K562 (cell line): Measurements from ENCODE around the gene ACTN4. TPM values are rescaled to one million over a fixed set of nuclear protein-coding genes. Genes with fewer than 3 reads are reported as not detected.

Experiments
- ATAC-seq: fragments of 200-7000 bp; cut with Tn5 transposase; 3 replicates; pipeline ENCODE4 v1.9.1; 2020; ENCODE audit warnings: moderate library complexity
- BruUV-seq: library from RNA; stranded (reverse); fragments of 400-500 nt; replicated peaks from 2 replicates; lab custom pipeline; 2021; lab: Mats Ljungman, UMichigan
- CTCF ChIA-PET: fragments of 300-600 bp; formaldehyde crosslinking; extraction: SDS; loops from one replicate; lab custom pipeline; 2021; ENCODE audit warnings: low intra/inter-chr PET ratio; lab: Yijun Ruan, JAX
- POLR2A ChIA-PET: fragments of 300-600, 350-650 bp; sonication (Branson Sonifier 250); formaldehyde crosslinking; extraction: SDS; loops from one replicate; lab custom pipeline; 2021; ENCODE audit warnings: antibody characterized with exemption, inconsistent platforms; lab: Yijun Ruan, JAX
- DNase-seq, 4 experiments: peaks; one replicate each; pipeline versions ENCODE4 v3.0.0 to v3.0.0-alpha.2; 2011 to 2018; ENCODE audit warnings: low spot score in 3 of 4, mixed read lengths in 3 of 4; ENCODE audit errors: extremely low read depth in 1 of 4
- FAIRE-seq: peaks from 2 replicates; lab custom pipeline; 2011; peaks lifted over from hg19 to GRCh38; lab: Jason Lieb, UNC
- H2AFZ ChIP-seq: 2 replicates; pipeline ENCODE4 v1.6.0; 2011; ENCODE audit warnings: low read depth, low read length, control low read depth, inconsistent platforms
- H3K27ac ChIP-seq: fragments of 200-600 bp; 3 replicates; pipeline ENCODE4 v1.8.0; 2011; ENCODE audit warnings: low read depth, mild to moderate bottlenecking, control low read depth, inconsistent platforms, low read length, moderate library complexity, mixed read lengths; ENCODE audit errors: extremely low read depth
- H3K27me3 ChIP-seq, 2 experiments: fragments of 300-600 bp in 1 of 2; 2 replicates in 1 of 2; 3 replicates in 1 of 2; pipeline versions ENCODE4 v1.6.0 to v1.8.0; 2011; ENCODE audit warnings: inconsistent platforms in 2 of 2, low read length in 2 of 2, mild to moderate bottlenecking in 1 of 2, mixed read lengths in 1 of 2, moderate library complexity in 1 of 2; ENCODE audit not compliant: control insufficient read depth in 2 of 2, insufficient read depth in 2 of 2
- H3K36me3 ChIP-seq: fragments of 300-600 bp; 3 replicates; pipeline ENCODE4 v1.8.0; 2011; ENCODE audit warnings: mild to moderate bottlenecking, low read length, inconsistent platforms; ENCODE audit not compliant: control insufficient read depth, insufficient read depth
- H3K4me1 ChIP-seq, 2 experiments: fragments of 200-600 bp in 1 of 2; replicated peaks in 1 of 2; 2 replicates in 1 of 2; 3 replicates in 1 of 2; pipeline versions ENCODE4 v1.5.1 to v1.8.0; 2011; ENCODE audit warnings: inconsistent platforms in 2 of 2, low read length in 2 of 2, mild to moderate bottlenecking in 1 of 2, mixed read lengths in 1 of 2, moderate library complexity in 1 of 2; ENCODE audit not compliant: control insufficient read depth in 2 of 2, insufficient read depth in 2 of 2
- H3K4me2 ChIP-seq: 2 replicates; pipeline ENCODE4 v1.6.1; 2011; ENCODE audit warnings: low read length, control low read depth, inconsistent platforms, mixed read lengths; ENCODE audit not compliant: insufficient read depth
- H3K4me3 ChIP-seq: fragments of 200-600 bp; sonication (generic), shearing (Covaris generic); 2 replicates; pipeline ENCODE4 v1.5.1; 2016; ENCODE audit warnings: control low read depth, inconsistent platforms
- H3K79me2 ChIP-seq: fragments of 200-600 bp; 3 replicates; pipeline ENCODE4 v1.8.0; 2011; ENCODE audit warnings: low read length, inconsistent platforms; ENCODE audit not compliant: control insufficient read depth, insufficient read depth
- H3K9ac ChIP-seq, 2 experiments: 2 replicates each; pipeline versions ENCODE4 v1.6.0 to v1.6.1; 2011; ENCODE audit warnings: low read depth in 2 of 2, low read length in 2 of 2, control low read depth in 1 of 2, inconsistent platforms in 1 of 2, mild to moderate bottlenecking in 1 of 2, mixed read lengths in 1 of 2; ENCODE audit not compliant: insufficient read depth in 1 of 2
- H3K9me1 ChIP-seq: one replicate; pipeline ENCODE4 v1.6.0; 2011; ENCODE audit warnings: inconsistent platforms, mild to moderate bottlenecking, low read length, moderate library complexity; ENCODE audit not compliant: control insufficient read depth, insufficient read depth
- H3K9me3 ChIP-seq: replicated peaks from 2 replicates; pipeline ENCODE4 v1.5.1; 2011; ENCODE audit warnings: low read depth, low read length, inconsistent platforms; ENCODE audit not compliant: control insufficient read depth, insufficient read depth
- H4K20me1 ChIP-seq: replicated peaks from 2 replicates; pipeline ENCODE4 v1.6.1; 2011; ENCODE audit warnings: low read length, inconsistent platforms, mixed read lengths; ENCODE audit not compliant: control insufficient read depth, insufficient read depth
- ELF1 ChIP-seq: fragments of 200-800 bp; sonication (Bioruptor generic); IDR thresholded peaks from 2 replicates; pipeline ENCODE4 v1.6.1; 2016; ENCODE audit warnings: missing genetic modification characterization, missing compliant biosample characterization
- FUS ChIP-seq: fragments of 200-400 bp; formaldehyde crosslinking; optimal IDR thresholded peaks from 2 replicates; pipeline ENCODE3; 2017; ENCODE audit warnings: low read depth, low read length
- NFIC ChIP-seq: fragments of 450-650 bp; IDR thresholded peaks from 2 replicates; pipeline ENCODE4 v1.6.1; 2017; ENCODE audit warnings: mild to moderate bottlenecking, inconsistent platforms
- STAG1 ChIP-seq: sonication (generic); formaldehyde crosslinking; IDR thresholded peaks from 2 replicates; pipeline ENCODE4 v1.5.0; 2020; ENCODE audit warnings: missing genetic modification reagents, borderline replicate concordance
- WGBS: fragments of 100-300 bp; shearing (Covaris generic); methylation state at CpG from one replicate; pipeline ENCODE4 v1.1.6; 2016; ENCODE audit warnings: low coverage, mixed read lengths; ENCODE audit not compliant: insufficient coverage; ENCODE audit errors: missing lambda C conversion rate; 5-methylcytosine and 5-hydroxymethylcytosine counted together
- in situ Hi-C: fragments of 300-500 bp; cut with MboI; formaldehyde crosslinking; loops from 4 replicates; pipeline ENCODE4 v1.15.0; 2018; ENCODE audit warnings: inconsistent platforms, mixed read lengths
- intact Hi-C: fragments of 100-400 bp; cut with micrococcal nuclease; formaldehyde crosslinking; loops from 2 replicates; pipeline ENCODE4 v1.14.2; 2022
- polyA plus RNA-seq, 8 experiments: library from polyadenylated mRNA; depleted of rRNA in 4 of 8; stranded (reverse) in 5 of 8; unstranded in 3 of 8; fragments of >200 nt; fragmentation: Nextera tagmentation in 2 of 8; fragmentation: Illumina TruSeq in 1 of 8; extraction: Ambion mirVana in 2 of 8; extraction: Trizol in 1 of 8; gene quantifications; 2 replicates each; pipeline versions ENCODE4 v1.2.1 to v1.2.3, GENCODE V29; 2011 to 2014; ENCODE audit warnings: inconsistent platforms in 1 of 8, missing spikeins in 1 of 8
- total RNA-seq, 7 experiments: library from RNA; depleted of rRNA in 6 of 7; stranded (reverse); fragments of >200 nt in 6 of 7; fragmentation: Illumina TruSeq in 2 of 7; extraction: Trizol in 2 of 7; gene quantifications; 2 replicates each; pipeline versions ENCODE4 v1.2.1 to v1.2.3, GENCODE V29; 2011 to 2021; ENCODE audit warnings: low replicate concordance in 1 of 7
- TF ChIP-seq, protein P1 (sequence below): fragments of 200-800 bp; sonication (Bioruptor generic); IDR thresholded peaks from 2 replicates; pipeline ENCODE4 v1.6.1; 2016; ENCODE audit warnings: missing genetic modification characterization, missing compliant biosample characterization
- TF ChIP-seq, protein P2 (sequence below): fragments of 450-650 bp; IDR thresholded peaks from 2 replicates; pipeline ENCODE4 v1.6.1; 2016; ENCODE audit warnings: low read depth, mild to moderate bottlenecking, moderate library complexity

Gene ACTN4
- total and polyA plus RNA-seq, 9 of the 15 experiments (the other 6 are each of a cell fraction or from before 2014, with no cell fraction given) = 3.1 to 385 (median 125) TPM

DNA sequence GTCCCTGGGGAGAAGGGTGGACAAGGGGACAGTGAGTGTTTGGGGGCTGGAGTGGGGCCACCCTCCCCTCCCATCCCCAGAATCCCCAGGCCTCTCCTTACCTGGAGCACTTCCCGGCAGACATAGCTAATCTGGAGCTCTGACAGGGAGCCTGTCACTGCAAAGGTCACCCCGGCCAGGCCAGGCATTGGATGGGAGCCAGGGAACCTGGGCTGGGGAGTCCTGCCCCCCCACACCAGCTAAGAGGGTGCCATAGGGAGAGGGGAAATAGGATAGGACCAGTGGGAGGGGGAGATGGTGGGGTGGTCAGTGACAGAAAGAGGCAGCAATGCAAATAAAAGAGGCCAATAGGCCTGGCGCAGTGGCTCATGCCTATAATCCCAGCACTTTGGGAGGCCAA lies 33.2 kb upstream of the ACTN4 start:
- H3K27me3 ChIP-seq = no peaks in the 10 kb centered on the region
- H4K20me1 ChIP-seq = no peaks in the 10 kb centered on the region
- no peak overlapping the region for H3K4me2 ChIP-seq
- no peak overlapping the region for H3K9ac ChIP-seq
- ATAC-seq = no peak
- H2AFZ ChIP-seq = no peak overlapping the region
- H3K9me3 ChIP-seq = no peaks in the 10 kb centered on the region
- H3K79me2 ChIP-seq = peaks cover 10% of the 10 kb centered on the region
- DNase-seq = no peak
- H3K27ac ChIP-seq = no peak overlapping the region
- FAIRE-seq = no peak
- intact Hi-C loops = no loop called here
- no peak overlapping the region for H3K4me3 ChIP-seq
- peaks cover 7 to 28% of the 10 kb centered on the region in 2 experiments; a peak in 4 of 5 replicates for H3K4me1 ChIP-seq
- POLR2A ChIA-PET = no interaction called here
- H3K36me3 ChIP-seq = no peaks in the 10 kb centered on the region
- no peaks in the 10 kb centered on the region for H3K9me1 ChIP-seq
- CTCF ChIA-PET = no interaction called here
- BruUV-seq = no TSS peak
- TF ChIP-seq, protein P1, sequence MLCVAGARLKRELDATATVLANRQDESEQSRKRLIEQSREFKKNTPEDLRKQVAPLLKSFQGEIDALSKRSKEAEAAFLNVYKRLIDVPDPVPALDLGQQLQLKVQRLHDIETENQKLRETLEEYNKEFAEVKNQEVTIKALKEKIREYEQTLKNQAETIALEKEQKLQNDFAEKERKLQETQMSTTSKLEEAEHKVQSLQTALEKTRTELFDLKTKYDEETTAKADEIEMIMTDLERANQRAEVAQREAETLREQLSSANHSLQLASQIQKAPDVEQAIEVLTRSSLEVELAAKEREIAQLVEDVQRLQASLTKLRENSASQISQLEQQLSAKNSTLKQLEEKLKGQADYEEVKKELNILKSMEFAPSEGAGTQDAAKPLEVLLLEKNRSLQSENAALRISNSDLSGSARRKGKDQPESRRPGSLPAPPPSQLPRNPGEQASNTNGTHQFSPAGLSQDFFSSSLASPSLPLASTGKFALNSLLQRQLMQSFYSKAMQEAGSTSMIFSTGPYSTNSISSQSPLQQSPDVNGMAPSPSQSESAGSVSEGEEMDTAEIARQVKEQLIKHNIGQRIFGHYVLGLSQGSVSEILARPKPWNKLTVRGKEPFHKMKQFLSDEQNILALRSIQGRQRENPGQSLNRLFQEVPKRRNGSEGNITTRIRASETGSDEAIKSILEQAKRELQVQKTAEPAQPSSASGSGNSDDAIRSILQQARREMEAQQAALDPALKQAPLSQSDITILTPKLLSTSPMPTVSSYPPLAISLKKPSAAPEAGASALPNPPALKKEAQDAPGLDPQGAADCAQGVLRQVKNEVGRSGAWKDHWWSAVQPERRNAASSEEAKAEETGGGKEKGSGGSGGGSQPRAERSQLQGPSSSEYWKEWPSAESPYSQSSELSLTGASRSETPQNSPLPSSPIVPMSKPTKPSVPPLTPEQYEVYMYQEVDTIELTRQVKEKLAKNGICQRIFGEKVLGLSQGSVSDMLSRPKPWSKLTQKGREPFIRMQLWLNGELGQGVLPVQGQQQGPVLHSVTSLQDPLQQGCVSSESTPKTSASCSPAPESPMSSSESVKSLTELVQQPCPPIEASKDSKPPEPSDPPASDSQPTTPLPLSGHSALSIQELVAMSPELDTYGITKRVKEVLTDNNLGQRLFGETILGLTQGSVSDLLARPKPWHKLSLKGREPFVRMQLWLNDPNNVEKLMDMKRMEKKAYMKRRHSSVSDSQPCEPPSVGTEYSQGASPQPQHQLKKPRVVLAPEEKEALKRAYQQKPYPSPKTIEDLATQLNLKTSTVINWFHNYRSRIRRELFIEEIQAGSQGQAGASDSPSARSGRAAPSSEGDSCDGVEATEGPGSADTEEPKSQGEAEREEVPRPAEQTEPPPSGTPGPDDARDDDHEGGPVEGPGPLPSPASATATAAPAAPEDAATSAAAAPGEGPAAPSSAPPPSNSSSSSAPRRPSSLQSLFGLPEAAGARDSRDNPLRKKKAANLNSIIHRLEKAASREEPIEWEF (CRISPR knock-in tag) = no peak
- TF ChIP-seq ELF1 = no peak
- no peak for TF ChIP-seq STAG1 (CRISPR knock-in tag)
- peak; percentile 49; the same call in 1 of the 2 replicates for TF ChIP-seq NFIC
- TF ChIP-seq FUS = no peak
- TF ChIP-seq, protein P2, sequence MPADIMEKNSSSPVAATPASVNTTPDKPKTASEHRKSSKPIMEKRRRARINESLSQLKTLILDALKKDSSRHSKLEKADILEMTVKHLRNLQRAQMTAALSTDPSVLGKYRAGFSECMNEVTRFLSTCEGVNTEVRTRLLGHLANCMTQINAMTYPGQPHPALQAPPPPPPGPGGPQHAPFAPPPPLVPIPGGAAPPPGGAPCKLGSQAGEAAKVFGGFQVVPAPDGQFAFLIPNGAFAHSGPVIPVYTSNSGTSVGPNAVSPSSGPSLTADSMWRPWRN = no peak
- TF ChIP-seq, all 486 proteins: peak for 1
- WGBS = 56% methylated on average over 2 of the region's 3 CpGs
- in situ Hi-C loops = loop anchor here (10.0 kb wide), 1 partner anchor 379 kb away; no protein-coding TSS in a partner anchor
